GM19397 (cell line): ENCODE measurements around the gene DIS3L.
A peak's percentile ranks its signal among the peaks of the same experiment; 100 is the strongest.
"Not testable (repeated sequence)": the region's sequence is repeated elsewhere in the genome, so short reads cannot be mapped to it uniquely, and the experiment has no call there.

Source experiments
- ATAC-seq: cut with Tn5 transposase; IDR thresholded peaks from one replicate; pipeline ENCODE4 v1.9.1; 2021; ENCODE audit warnings: mild to moderate bottlenecking, moderate library complexity; ENCODE audit not compliant: unreplicated experiment

DIS3L gene

GRCh38 chr15:66308531-66308930 lies 15.2 kb downstream of the DIS3L start:
- ATAC-seq = no peak

GRCh38 chr15:66309828-66310227 lies 16.5 kb downstream of the DIS3L start:
- no peak for ATAC-seq

GRCh38 chr15:66310786-66311185 lies 17.4 kb downstream of the DIS3L start:
- no peak for ATAC-seq

GRCh38 chr15:66312144-66312543 lies 18.8 kb downstream of the DIS3L start:
- no peak for ATAC-seq

GRCh38 chr15:66323312-66323928 lies 30.1 kb downstream of the DIS3L start:
- ATAC-seq = no peak

- ATAC-seq = no peak
These were observed 32.7 kb downstream of the DIS3L start for GRCh38 chr15:66326051-66326450.

- ATAC-seq = no peak
These were observed 34.4 kb downstream of the DIS3L start for GRCh38 chr15:66327736-66328135.

- no peak for ATAC-seq
These were observed 35.4 kb downstream of the DIS3L start for GRCh38 chr15:66328771-66329170.

GRCh38 chr15:66348530-66348929 lies 55.2 kb downstream of the DIS3L start:
- not testable (repeated sequence) for ATAC-seq

- ATAC-seq = no peak
These were observed 62.6 kb downstream of the DIS3L start for GRCh38 chr15:66356077-66356358.

- ATAC-seq = peak; percentile 97
These were observed 63.2 kb downstream of the DIS3L start, which contains the start of gene TIPIN for GRCh38 chr15:66356359-66357236. Gene TIPIN, minus strand, starts transcription at chr15:66356685. Its CDS starts 3,738 bp downstream, at chr15:66352947.

- ATAC-seq = no peak
These were observed 66.4 kb downstream of the DIS3L start for GRCh38 chr15:66359740-66360139.

GRCh38 chr15:66361745-66362460 lies 68.5 kb downstream of the DIS3L start:
- ATAC-seq = not testable (repeated sequence)

- no peak for ATAC-seq
These were observed 69.4 kb downstream of the DIS3L start for GRCh38 chr15:66362776-66363175.

GRCh38 chr15:66364944-66365528 lies 71.7 kb downstream of the DIS3L start:
- ATAC-seq = no peak

- ATAC-seq = no peak
These were observed 76.6 kb downstream of the DIS3L start for GRCh38 chr15:66369773-66370651.

GRCh38 chr15:66374179-66374578 lies 80.8 kb downstream of the DIS3L start:
- ATAC-seq = no peak

GRCh38 chr15:66378814-66379430 lies 85.6 kb downstream of the DIS3L start:
- ATAC-seq = no peak

GRCh38 chr15:66381376-66381775 lies 88.0 kb downstream of the DIS3L start:
- ATAC-seq = not testable (repeated sequence)
